GM21423 (cell line): ENCODE data around the gene PRDM15.

Experiments
- ATAC-seq: cut with Tn5 transposase; IDR thresholded peaks from one replicate; pipeline ENCODE4 v1.9.1; 2021; ENCODE audit warnings: mild to moderate bottlenecking, moderate library complexity; ENCODE audit not compliant: unreplicated experiment

Gene PRDM15

GRCh38 chr21:41879190-41879998 is at the start of gene PRDM15:
Gene PRDM15 (minus strand): TSS chr21:41879344. CDS start chr21:41860363, 18,981 bp downstream.
- peak; percentile 74 for ATAC-seq

DNA sequence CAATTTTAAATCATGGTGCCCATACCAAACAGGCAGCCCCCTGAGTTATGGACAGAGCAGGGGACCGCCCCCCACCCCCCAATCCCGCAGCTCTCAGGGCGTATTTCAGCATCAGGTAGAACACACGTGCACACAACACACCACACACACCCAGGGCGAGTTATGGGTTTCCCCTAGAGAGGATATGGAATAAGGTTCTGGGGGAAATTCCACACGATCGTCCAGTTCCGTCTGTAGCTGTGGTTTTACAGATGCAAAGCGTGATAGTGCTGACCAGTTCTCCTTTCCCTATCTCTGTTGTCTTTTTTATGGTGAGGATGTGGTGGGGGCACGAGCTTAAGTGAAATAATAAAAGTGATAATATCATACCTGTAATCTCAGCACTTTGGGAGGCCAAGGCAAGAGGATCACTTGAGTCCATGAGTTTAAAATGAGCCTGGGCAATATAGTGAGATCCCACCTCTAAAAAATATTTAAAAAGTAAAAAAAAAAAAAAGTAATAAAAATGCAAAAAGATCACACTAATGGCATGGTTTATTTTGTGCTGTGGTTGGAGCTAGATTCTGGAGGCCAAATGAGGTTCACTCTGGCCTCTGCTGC is 49.6 kb upstream of the PRDM15 start:
- ATAC-seq: peak; percentile 40

GRCh38 chr21:41927727-41928409 is 48.7 kb upstream of the PRDM15 start:
- no peak for ATAC-seq

- no peak for ATAC-seq
Observed at GRCh38 chr21:41926807-41927171, 47.6 kb upstream of the PRDM15 start.

DNA sequence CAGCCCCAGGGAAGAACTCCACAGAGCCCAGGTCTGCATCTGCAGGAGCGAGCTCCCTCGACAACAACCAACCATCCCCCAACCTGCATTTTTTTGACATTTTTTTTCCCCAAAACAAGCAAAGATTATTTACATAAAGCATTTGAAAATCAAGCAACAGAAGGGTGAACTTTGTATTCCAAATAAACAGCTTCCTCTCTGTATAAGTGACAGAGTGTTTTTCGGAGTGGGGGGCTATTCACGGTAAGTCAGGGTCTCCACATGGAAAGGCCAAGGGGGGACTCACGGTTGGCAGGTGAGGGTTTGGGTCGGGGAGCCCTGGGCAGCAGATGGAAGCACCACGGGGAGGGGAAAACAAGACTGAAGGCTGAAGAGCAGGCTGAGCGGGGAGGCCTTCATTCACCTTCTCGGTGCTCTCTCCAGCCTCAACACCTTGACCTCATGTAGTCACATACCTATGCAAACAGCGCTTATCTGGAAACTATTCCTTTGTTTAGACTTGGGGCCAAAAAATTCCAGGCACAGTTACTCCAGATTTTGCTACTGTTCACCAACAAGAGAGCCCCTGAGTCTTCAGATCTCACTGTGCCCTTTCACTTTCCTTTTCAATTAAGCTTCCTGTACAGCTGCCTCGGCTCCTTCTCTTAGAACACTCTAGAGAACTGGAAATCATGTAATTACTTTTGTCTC is 47.1 kb upstream of the PRDM15 start:
- ATAC-seq: no peak

GRCh38 chr21:41925767-41926116 is 46.6 kb upstream of the PRDM15 start:
- ATAC-seq: no peak

DNA sequence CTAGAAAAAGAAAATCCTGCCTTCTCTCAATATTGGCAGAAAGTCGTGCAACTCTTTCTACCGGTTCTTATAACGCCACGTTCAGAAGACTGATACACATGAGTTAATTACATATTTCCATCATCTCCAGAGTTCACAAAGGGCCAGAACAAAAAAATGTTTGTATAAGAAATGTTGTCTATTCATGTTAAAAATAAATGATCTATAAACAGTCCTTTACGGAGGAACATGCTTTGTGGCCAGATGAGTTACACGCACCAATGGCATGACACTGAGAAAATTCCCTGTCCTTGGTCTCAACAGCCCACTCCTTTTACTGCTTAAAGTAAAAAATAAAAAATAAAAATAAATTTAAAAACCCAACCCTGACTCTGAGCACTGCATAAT is 45.2 kb upstream of the PRDM15 start:
- ATAC-seq: no peak

DNA sequence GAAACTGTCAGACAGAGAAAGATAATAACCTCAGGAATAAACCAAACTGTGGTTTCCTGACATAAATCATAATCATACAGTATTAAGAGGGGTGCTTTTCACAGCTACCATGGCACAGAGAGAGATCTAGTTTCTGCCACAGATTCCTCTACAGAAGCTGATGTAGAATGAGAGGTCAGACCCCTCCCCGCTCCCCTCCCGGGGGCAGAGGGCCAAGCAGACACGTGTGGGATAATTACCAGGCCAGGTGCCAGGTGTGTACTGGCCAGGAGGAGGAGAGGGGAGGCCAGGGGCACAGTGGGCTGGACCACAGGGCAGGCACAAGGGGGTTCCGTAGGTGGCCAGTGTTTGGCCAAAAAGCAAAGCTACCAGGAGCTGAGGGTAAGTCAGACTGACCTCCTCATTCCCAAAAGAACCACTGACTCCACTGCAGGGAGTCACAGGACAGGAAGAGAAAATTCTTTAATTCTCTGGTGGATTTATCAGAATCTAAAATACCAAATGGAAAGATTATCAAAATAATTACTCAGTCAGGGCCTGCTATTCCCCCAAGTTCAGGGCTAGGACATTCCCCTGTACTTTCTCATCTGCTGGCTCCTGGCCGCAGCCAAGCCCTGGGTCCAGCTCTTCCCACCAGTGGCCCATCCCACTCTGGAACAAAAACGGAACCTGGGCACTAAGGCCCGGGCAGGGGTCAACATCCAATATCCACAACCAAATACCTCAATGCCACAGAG is 44.7 kb upstream of the PRDM15 start:
- ATAC-seq: no peak

GRCh38 chr21:41923186-41923585 is 44.0 kb upstream of the PRDM15 start:
- no peak for ATAC-seq

- no peak for ATAC-seq
Observed at GRCh38 chr21:41921021-41921420, 41.9 kb upstream of the PRDM15 start.

- ATAC-seq: no peak
Observed at GRCh38 chr21:41920476-41920875, 41.3 kb upstream of the PRDM15 start.

DNA sequence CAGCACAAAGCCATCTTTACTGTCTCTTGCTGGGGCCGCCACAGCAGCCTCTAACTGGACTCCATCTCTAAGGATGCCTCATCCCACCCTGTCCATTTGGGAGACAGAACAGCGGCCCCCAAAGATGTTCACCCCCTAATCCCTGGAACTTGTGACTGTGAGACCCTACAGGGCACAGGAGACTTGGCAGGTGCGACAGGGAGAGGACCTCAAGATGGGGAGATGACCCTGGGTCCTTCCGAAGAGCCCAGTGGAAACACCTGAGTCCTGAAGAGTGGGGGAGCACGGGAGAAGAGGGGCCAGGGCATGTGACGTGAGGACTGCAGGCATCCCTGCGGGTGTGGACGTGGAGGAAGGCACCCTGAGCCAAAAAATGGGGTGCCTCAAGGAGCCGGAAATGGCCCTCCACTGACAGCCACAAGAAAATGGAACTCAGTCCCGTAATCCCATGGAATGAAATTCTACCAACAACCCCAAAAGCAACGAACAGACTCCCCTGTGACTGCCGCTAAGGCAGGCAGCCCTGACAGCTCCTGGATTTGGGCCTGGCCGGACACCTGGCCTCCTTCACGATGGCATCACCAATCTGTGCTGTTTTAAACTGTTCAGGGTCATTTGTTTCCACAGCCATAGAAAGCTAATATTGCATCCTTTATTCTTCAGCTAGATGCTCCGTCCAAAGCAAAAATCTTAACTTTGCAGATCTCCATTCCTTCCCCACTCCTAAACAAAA is 40.7 kb upstream of the PRDM15 start:
- ATAC-seq: no peak

DNA sequence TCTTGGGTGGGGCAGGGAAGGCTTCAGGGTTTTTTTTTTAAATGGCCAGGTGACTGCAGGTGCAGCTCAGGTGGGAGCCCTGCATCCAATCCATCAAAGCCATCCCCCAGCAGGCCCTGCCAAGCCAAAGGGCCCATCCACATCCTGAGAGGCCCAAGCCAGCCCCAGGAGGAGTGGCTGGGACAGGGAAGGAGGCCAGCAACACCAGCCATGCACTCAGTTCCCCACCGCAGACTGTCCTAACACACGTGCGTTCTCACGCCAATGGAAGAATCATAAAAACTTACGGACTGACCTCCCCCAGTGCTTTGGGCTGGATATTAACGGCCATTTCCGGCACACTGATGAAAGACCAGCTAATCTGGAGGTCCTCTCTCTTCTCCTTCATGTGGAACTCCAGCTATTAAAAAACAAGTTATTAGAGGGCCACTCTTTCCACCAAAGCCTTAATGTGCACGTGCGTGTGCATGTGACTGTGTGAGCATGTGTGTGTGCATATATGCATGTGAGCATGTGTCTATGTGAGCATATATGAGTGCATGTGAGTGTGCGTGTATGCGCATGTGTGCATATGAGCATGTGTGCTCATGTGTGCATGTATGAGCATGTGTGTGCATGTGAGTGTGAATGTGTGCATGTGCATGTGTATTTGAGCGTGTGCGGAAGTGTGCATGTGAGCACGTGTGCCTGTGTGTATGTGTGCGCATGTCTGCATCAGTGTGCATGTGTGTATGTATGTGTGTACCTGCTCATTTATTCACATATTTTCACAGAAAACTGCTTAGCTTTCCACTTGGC is 39.6 kb upstream of the PRDM15 start:
- ATAC-seq: no peak

DNA sequence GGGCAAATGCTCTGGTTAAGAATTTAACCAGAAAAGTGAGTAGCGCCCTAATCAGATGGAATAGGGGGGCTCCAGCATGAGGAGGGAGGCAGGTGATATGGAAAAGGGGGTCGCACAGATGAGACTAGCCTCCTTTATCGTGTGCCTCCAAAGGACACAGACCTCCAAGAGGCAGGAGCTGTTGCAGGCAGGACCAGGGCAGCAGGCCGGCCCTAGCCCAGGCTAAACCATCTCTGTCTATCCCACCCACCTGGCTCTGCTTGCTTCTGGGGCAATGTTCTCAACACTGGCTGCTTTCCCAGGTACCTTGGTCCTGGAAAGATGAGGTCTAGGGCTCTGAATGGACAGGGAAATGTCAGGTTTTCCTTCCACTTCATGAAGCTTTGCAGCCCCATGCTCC is 38.4 kb upstream of the PRDM15 start:
- ATAC-seq: no peak

DNA sequence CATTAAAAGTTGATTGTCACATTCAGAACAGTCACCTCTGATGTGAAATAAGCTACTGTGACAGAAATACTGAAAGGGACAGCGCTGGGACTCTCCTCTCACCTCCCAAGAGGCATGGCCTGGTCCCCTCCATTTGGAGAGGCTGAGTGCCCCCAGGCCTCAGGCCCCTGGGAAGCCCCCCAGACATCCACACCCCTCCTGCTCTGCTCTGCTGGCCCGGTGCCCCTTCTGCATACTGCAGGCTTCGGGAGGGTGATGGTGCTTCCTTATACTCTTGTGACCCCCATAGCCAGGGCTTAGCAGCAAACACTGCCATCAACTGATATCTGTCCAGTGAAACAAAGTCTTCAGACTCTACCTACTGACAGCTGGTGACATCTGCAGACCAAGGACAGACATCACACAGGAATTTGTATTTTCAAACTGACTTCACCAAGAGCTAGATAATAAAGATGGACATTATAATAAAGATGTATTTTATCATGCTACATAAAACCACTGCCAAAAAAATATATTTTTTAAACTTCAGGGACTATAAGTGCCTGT is 37.8 kb upstream of the PRDM15 start:
- ATAC-seq: no peak

- no peak for ATAC-seq
Observed at GRCh38 chr21:41914965-41915364, 35.8 kb upstream of the PRDM15 start.

DNA sequence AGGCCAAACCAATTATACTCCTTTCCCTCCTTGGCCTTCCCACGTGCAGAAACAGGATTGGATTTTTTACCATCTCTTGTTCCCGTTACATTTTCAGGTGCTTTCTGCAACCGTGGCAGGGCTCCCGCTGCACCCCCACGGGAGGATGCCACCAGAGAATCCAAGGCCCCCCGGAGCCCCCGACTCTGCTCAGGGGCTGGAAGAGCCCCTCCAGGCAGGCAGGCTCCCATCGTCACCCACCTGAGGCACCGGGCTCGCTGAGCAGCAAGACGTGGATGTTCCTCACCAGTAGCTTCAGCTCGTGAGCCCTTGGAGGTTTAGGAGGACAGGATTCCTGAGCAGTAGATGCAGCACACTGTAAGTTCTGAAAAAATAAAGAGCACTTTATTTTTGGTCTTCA is 35.2 kb upstream of the PRDM15 start:
- ATAC-seq: no peak

- ATAC-seq: no peak
Observed at GRCh38 chr21:41913230-41913629, 34.1 kb upstream of the PRDM15 start.

GRCh38 chr21:41908829-41909228 is 29.7 kb upstream of the PRDM15 start:
- ATAC-seq: no peak
